GM10847 (cell line): ENCODE data around the gene LKAAEAR1.

Source experiments
- POLR2A ChIP-seq: IDR thresholded peaks from 2 replicates; pipeline ENCODE4 v1.6.1; 2011; ENCODE audit not compliant: insufficient read length; ENCODE audit errors: extremely low read depth

The LKAAEAR1 gene

GRCh38 chr20:64035066-64035932 is 48.9 kb downstream of the LKAAEAR1 start:
- TF ChIP-seq POLR2A, result no peak

- no peak for TF ChIP-seq POLR2A
Observed at GRCh38 chr20:64033981-64034493, 50.2 kb downstream of the LKAAEAR1 start.
